Activated naive CD4-positive, alpha-beta T cell treated with anti-CD3 and anti-CD28 coated beads, Interleukin-2, amount 50 U/mL, for 16 hours (primary cell): ENCODE data around the gene CYCS.
"Not testable (repeated sequence)": the region's sequence is repeated elsewhere in the genome, so short reads cannot be mapped to it uniquely, and the experiment has no call there.

ENCODE experiments used
- DNase-seq: peaks from one replicate; pipeline ENCODE4 v3.0.0-alpha.2; 2020

The CYCS gene

GRCh38 chr7:25125137-25125946 is at the start of gene CYCS:
Gene CYCS (minus strand): TSS chr7:25125260. CDS start chr7:25124119, 1,141 bp downstream.
- peak; percentile 100 for DNase-seq

GRCh38 chr7:25173184-25173583 is 48.1 kb upstream of the CYCS start:
- no peak for DNase-seq

GRCh38 chr7:25171516-25171915 is 46.5 kb upstream of the CYCS start:
- no peak for DNase-seq

- no peak for DNase-seq
These were observed 46.0 kb upstream of the CYCS start for GRCh38 chr7:25171071-25171470.

GRCh38 chr7:25169683-25170082 is 44.6 kb upstream of the CYCS start:
- DNase-seq, result no peak

GRCh38 chr7:25168145-25168544 is 43.1 kb upstream of the CYCS start:
- no peak for DNase-seq

- DNase-seq, result no peak
These were observed 42.3 kb upstream of the CYCS start for GRCh38 chr7:25167262-25167843.

GRCh38 chr7:25159983-25160596 is 35.0 kb upstream of the CYCS start:
- not testable (repeated sequence) for DNase-seq

- DNase-seq, result no peak
These were observed 33.9 kb upstream of the CYCS start for GRCh38 chr7:25158966-25159365.

GRCh38 chr7:25151773-25152172 is 26.7 kb upstream of the CYCS start:
- DNase-seq, result no peak

GRCh38 chr7:25149836-25150235 is 24.8 kb upstream of the CYCS start:
- DNase-seq, result no peak

- DNase-seq, result no peak
These were observed 23.9 kb upstream of the CYCS start for GRCh38 chr7:25148772-25149575.

GRCh38 chr7:25143763-25144162 is 18.7 kb upstream of the CYCS start:
- no peak for DNase-seq

GRCh38 chr7:25139536-25139935 is 14.5 kb upstream of the CYCS start:
- no peak for DNase-seq

- no peak for DNase-seq
These were observed 9.4 kb upstream of the CYCS start for GRCh38 chr7:25134358-25135010.

- DNase-seq, result no peak
These were observed 7.4 kb upstream of the CYCS start for GRCh38 chr7:25132430-25132829.

- no peak for DNase-seq
These were observed 1.7 kb upstream of the CYCS start for GRCh38 chr7:25126751-25127150.

- DNase-seq, result peak; percentile 23
These were observed 459 bp downstream of the CYCS start for GRCh38 chr7:25124465-25125136.

GRCh38 chr7:25122373-25122772 is 2.7 kb downstream of the CYCS start:
- DNase-seq, result no peak

GRCh38 chr7:25121599-25121998 is 3.5 kb downstream of the CYCS start:
- no peak for DNase-seq

GRCh38 chr7:25119102-25119501 is 6.0 kb downstream of the CYCS start:
- no peak for DNase-seq
